ENCODE measurements around the gene PARP14. TPM values are rescaled to one million over a fixed set of nuclear protein-coding genes. Genes with fewer than 3 reads are reported as not detected.
"Not testable (repeated sequence)": the region's sequence is repeated elsewhere in the genome, so short reads cannot be mapped to it uniquely, and the experiment has no call there.

PARP14 gene
- polyA plus RNA-seq, 1 donor from 2014 or later = not detected

DNA sequence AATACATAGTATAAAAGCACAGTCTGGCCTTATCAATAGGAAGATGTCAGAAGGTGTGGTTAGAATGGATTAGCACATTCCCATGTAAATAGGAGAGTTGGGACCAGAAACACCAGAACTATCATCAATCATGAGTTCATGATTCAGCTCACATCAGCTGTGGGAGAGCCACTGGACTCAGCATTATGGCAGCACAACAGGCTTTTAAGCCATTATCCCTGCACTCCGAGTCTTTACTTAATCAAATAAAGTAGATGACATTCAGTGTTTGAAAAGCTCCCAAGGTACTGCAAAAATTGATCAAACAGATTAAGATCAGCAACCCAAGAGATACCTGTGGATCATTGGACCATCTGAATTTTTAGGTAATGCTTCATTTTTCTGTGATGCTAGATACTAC is 24.7 kb downstream of the PARP14 start:
- no peak overlapping the region for H3K9ac ChIP-seq (ENCODE audit: low read length)
- no peak overlapping the region for H2AFZ ChIP-seq (ENCODE audit: low read depth, low read length)
- no peaks in the 10 kb centered on the region for H3K36me3 ChIP-seq (ENCODE audit: insufficient read depth, low read length)
- H3K9me3 ChIP-seq (ENCODE audit: low read length) = no peaks in the 10 kb centered on the region
- H3K9me2 ChIP-seq (ENCODE audit: insufficient read depth, low read length) = no peaks in the 10 kb centered on the region
- no peak overlapping the region for H3K4me3 ChIP-seq (ENCODE audit: low read length)
- no peaks in the 10 kb centered on the region for H3K79me2 ChIP-seq (replicated peaks; ENCODE audit: insufficient read depth, low read length)
- no peak overlapping the region for H3K27ac ChIP-seq (ENCODE audit: low read length)
- H4K20me1 ChIP-seq (ENCODE audit: insufficient read depth) = no peaks in the 10 kb centered on the region
- TF ChIP-seq CTCF (IDR thresholded peaks at IDR 0.05; ENCODE audit: poor library complexity, severe bottlenecking) = no peak
- no peak for TF ChIP-seq POLR2AphosphoS5 (IDR thresholded peaks at IDR 0.05)
- TF ChIP-seq EZH2 (IDR thresholded peaks at IDR 0.05; ENCODE audit: borderline replicate concordance, insufficient read depth, low read length, poor library complexity, severe bottlenecking) = no peak
- no peak for TF ChIP-seq REST (IDR thresholded peaks at IDR 0.05; ENCODE audit: borderline replicate concordance)
- no peak for TF ChIP-seq TAF1 (IDR thresholded peaks at IDR 0.05; ENCODE audit: low read depth)
- no peak for TF ChIP-seq RAD21 (conservative IDR thresholded peaks at IDR 0.05)
- no peak for TF ChIP-seq MXI1 (conservative IDR thresholded peaks at IDR 0.05; ENCODE audit: poor library complexity, severe bottlenecking)
- TF ChIP-seq SMC3 (conservative IDR thresholded peaks at IDR 0.05; ENCODE audit: poor library complexity) = no peak
- TF ChIP-seq EP300 (conservative IDR thresholded peaks at IDR 0.05; ENCODE audit: poor library complexity, severe bottlenecking) = no peak
- H3K27me3 ChIP-seq (ENCODE audit: insufficient read depth, low read depth, low read length) = no peaks in the 10 kb centered on the region
- no peak overlapping the region for H3K4me2 ChIP-seq (ENCODE audit: low read length)
- no peaks in the 10 kb centered on the region for H3F3A ChIP-seq (ENCODE audit: insufficient read depth, low read length, poor library complexity, severe bottlenecking)

- H3K9me2 ChIP-seq (ENCODE audit: insufficient read depth, low read length); H3K27me3 ChIP-seq (ENCODE audit: insufficient read depth, low read depth, low read length); H2AFZ ChIP-seq (ENCODE audit: low read depth, low read length); H3K79me2 ChIP-seq (replicated peaks; ENCODE audit: insufficient read depth, low read length); H3K27ac ChIP-seq (ENCODE audit: low read length); H3K36me3 ChIP-seq (ENCODE audit: insufficient read depth, low read length); H3K4me3 ChIP-seq (ENCODE audit: low read length); H3K4me2 ChIP-seq (ENCODE audit: low read length); H4K20me1 ChIP-seq (ENCODE audit: insufficient read depth); H3F3A ChIP-seq (ENCODE audit: insufficient read depth, low read length, poor library complexity, severe bottlenecking); H3K9ac ChIP-seq (ENCODE audit: low read length); H3K9me3 ChIP-seq (ENCODE audit: low read length): not testable (repeated sequence)
These were observed 30.1 kb downstream of the PARP14 start for GRCh38 chr3:122710616-122711251.

DNA sequence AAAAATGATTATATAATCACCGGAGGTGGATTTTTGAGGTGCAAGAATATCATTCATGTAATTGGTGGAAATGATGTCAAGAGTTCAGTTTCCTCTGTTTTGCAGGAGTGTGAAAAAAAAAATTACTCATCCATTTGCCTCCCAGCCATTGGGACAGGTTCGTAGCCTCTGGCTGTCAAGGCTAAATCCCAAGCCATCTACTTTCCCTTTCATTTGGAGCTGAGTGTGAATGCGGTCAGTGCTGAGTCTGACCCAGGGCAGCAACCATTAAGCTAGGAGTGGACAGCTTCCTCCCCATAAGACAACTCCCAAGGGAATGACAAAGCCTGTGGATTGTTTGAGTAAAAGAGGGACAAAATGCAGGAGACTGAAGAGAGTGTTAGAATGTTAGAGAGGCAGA is 33.6 kb downstream of the PARP14 start:
- no peak for TF ChIP-seq EZH2 (IDR thresholded peaks at IDR 0.05; ENCODE audit: borderline replicate concordance, insufficient read depth, low read length, poor library complexity, severe bottlenecking)
- no peak for TF ChIP-seq EP300 (conservative IDR thresholded peaks at IDR 0.05; ENCODE audit: poor library complexity, severe bottlenecking)
- no peak for TF ChIP-seq SMC3 (conservative IDR thresholded peaks at IDR 0.05; ENCODE audit: poor library complexity)
- no peak for TF ChIP-seq POLR2AphosphoS5 (IDR thresholded peaks at IDR 0.05)
- no peak for TF ChIP-seq REST (IDR thresholded peaks at IDR 0.05; ENCODE audit: borderline replicate concordance)
- no peak for TF ChIP-seq MXI1 (conservative IDR thresholded peaks at IDR 0.05; ENCODE audit: poor library complexity, severe bottlenecking)
- TF ChIP-seq CTCF (IDR thresholded peaks at IDR 0.05; ENCODE audit: poor library complexity, severe bottlenecking) = no peak
- no peak for TF ChIP-seq RAD21 (conservative IDR thresholded peaks at IDR 0.05)
- no peak for TF ChIP-seq TAF1 (IDR thresholded peaks at IDR 0.05; ENCODE audit: low read depth)
- Histone ChIP-seq H2AFZ (ENCODE audit: low read depth, low read length) (no peak overlapping the region), H3K27ac (ENCODE audit: low read length) (no peak overlapping the region), H3K36me3 (ENCODE audit: insufficient read depth, low read length) (no peaks in the 10 kb centered on the region), H3K4me3 (ENCODE audit: low read length) (no peak overlapping the region), H3K27me3 (ENCODE audit: insufficient read depth, low read depth, low read length) (no peaks in the 10 kb centered on the region), H3K79me2 (replicated peaks; ENCODE audit: insufficient read depth, low read length) (no peaks in the 10 kb centered on the region), H4K20me1 (ENCODE audit: insufficient read depth) (no peaks in the 10 kb centered on the region), H3F3A (ENCODE audit: insufficient read depth, low read length, poor library complexity, severe bottlenecking) (no peaks in the 10 kb centered on the region), H3K4me2 (ENCODE audit: low read length) (no peak overlapping the region), H3K9me2 (ENCODE audit: insufficient read depth, low read length) (no peaks in the 10 kb centered on the region), H3K9ac (ENCODE audit: low read length) (no peak overlapping the region), H3K9me3 (ENCODE audit: low read length) (no peaks in the 10 kb centered on the region)

All from neural cell (in vitro differentiated cells).